ENCODE data around the gene MACF1. TPM values are rescaled to one million over a fixed set of nuclear protein-coding genes. Genes with fewer than 3 reads are reported as not detected.
"Not testable (repeated sequence)": the region's sequence is repeated elsewhere in the genome, so short reads cannot be mapped to it uniquely, and the experiment has no call there.

Gene MACF1
- total RNA-seq, 1 donor from 2014 or later = 386 TPM

GRCh38 chr1:39438042-39438441 is 233.5 kb downstream of the MACF1 start:
- peak overlapping the region; percentile 69 for H3K27ac Mint-ChIP-seq (ENCODE audit: unreplicated experiment)
- peaks cover 18% of the 10 kb centered on the region for H3K4me1 Mint-ChIP-seq (ENCODE audit: low read depth)
- TF ChIP-seq CTCF (IDR thresholded peaks at IDR 0.05) = no peak

GRCh38 chr1:39440856-39441255 is 236.4 kb downstream of the MACF1 start:
- TF ChIP-seq CTCF (IDR thresholded peaks at IDR 0.05) = no peak
- Mint-ChIP-seq H3K4me1 (ENCODE audit: low read depth) (peaks cover 3% of the 10 kb centered on the region), H3K9me3 (ENCODE audit: low read depth) (no peaks in the 10 kb centered on the region), H3K27me3 (ENCODE audit: low read depth) (no peaks in the 10 kb centered on the region), H3K36me3 (ENCODE audit: low read depth) (peaks cover 56% of the 10 kb centered on the region), H3K27ac (ENCODE audit: unreplicated experiment) (peak overlapping the region; percentile 15), H3K4me3 (ENCODE audit: unreplicated experiment) (no peak overlapping the region)
- no peak for DNase-seq (ENCODE audit: low spot score)

More at GRCh38 chr1:39438042-39438441, 233.5 kb downstream of the MACF1 start:
- Mint-ChIP-seq H3K36me3 (ENCODE audit: low read depth) (peaks cover 44% of the 10 kb centered on the region), H3K27me3 (ENCODE audit: low read depth) (no peaks in the 10 kb centered on the region), H3K4me3 (ENCODE audit: unreplicated experiment) (no peak overlapping the region), H3K9me3 (ENCODE audit: low read depth) (no peaks in the 10 kb centered on the region)
- no peak for DNase-seq (ENCODE audit: low spot score)

- no peaks in the 10 kb centered on the region for H3K9me3 Mint-ChIP-seq (ENCODE audit: low read depth)
- H3K27me3 Mint-ChIP-seq (ENCODE audit: low read depth) = no peaks in the 10 kb centered on the region
- H3K36me3 Mint-ChIP-seq (ENCODE audit: low read depth) = peaks cover 50% of the 10 kb centered on the region
- H3K4me1 Mint-ChIP-seq (ENCODE audit: low read depth) = peaks cover 3% of the 10 kb centered on the region
- TF ChIP-seq CTCF (IDR thresholded peaks at IDR 0.05) = no peak
- no peak overlapping the region for H3K4me3 Mint-ChIP-seq (ENCODE audit: unreplicated experiment)
- no peak for DNase-seq (ENCODE audit: low spot score)
- H3K27ac Mint-ChIP-seq (ENCODE audit: unreplicated experiment) = no peak overlapping the region
Measured at GRCh38 chr1:39441797-39442196, 237.3 kb downstream of the MACF1 start.

GRCh38 chr1:39445573-39445972 is 241.1 kb downstream of the MACF1 start:
- H3K27me3 Mint-ChIP-seq (ENCODE audit: low read depth) = no peaks in the 10 kb centered on the region
- no peak for DNase-seq (ENCODE audit: low spot score)
- no peak for TF ChIP-seq CTCF (IDR thresholded peaks at IDR 0.05)
- H3K4me3 Mint-ChIP-seq (ENCODE audit: unreplicated experiment) = no peak overlapping the region
- H3K36me3 Mint-ChIP-seq (ENCODE audit: low read depth) = peaks cover 54% of the 10 kb centered on the region
- no peaks in the 10 kb centered on the region for H3K9me3 Mint-ChIP-seq (ENCODE audit: low read depth)
- H3K27ac Mint-ChIP-seq (ENCODE audit: unreplicated experiment) = no peak overlapping the region
- H3K4me1 Mint-ChIP-seq (ENCODE audit: low read depth) = peaks cover 3% of the 10 kb centered on the region

- TF ChIP-seq CTCF (IDR thresholded peaks at IDR 0.05) = no peak
- no peak for DNase-seq (ENCODE audit: low spot score)
- H3K27ac Mint-ChIP-seq (ENCODE audit: unreplicated experiment) = no peak overlapping the region
- no peak overlapping the region for H3K4me3 Mint-ChIP-seq (ENCODE audit: unreplicated experiment)
- no peaks in the 10 kb centered on the region for H3K9me3 Mint-ChIP-seq (ENCODE audit: low read depth)
- no peaks in the 10 kb centered on the region for H3K27me3 Mint-ChIP-seq (ENCODE audit: low read depth)
- H3K4me1 Mint-ChIP-seq (ENCODE audit: low read depth) = peaks cover 3% of the 10 kb centered on the region
- peaks cover 57% of the 10 kb centered on the region for H3K36me3 Mint-ChIP-seq (ENCODE audit: low read depth)
Measured at GRCh38 chr1:39446986-39447567, 242.6 kb downstream of the MACF1 start.

- not testable (repeated sequence) for H3K4me1 Mint-ChIP-seq (ENCODE audit: low read depth); DNase-seq (ENCODE audit: low spot score); H3K27ac Mint-ChIP-seq (ENCODE audit: unreplicated experiment); H3K9me3 Mint-ChIP-seq (ENCODE audit: low read depth); H3K4me3 Mint-ChIP-seq (ENCODE audit: unreplicated experiment); H3K27me3 Mint-ChIP-seq (ENCODE audit: low read depth)
- H3K36me3 Mint-ChIP-seq (ENCODE audit: low read depth) = peaks cover 53% of the 10 kb centered on the region
Measured at GRCh38 chr1:39450041-39450440, 245.5 kb downstream of the MACF1 start.

Data from chondrocyte (in vitro differentiated cells).